Heart left ventricle (tissue), 13 donors: Measurements from ENCODE around the gene L3MBTL3.

Source experiments
- CTCF ChIP-seq, 12 donors: fragments of 200-600 bp; sonication (generic) in 4 of 12; IDR thresholded peaks; one replicate each; pipeline versions ENCODE4 v1.5.0 to v1.8.0; 2018 to 2022; ENCODE audit warnings: antibody characterized with exemption in 12 of 12, mild to moderate bottlenecking in 5 of 12
- POLR2A ChIP-seq, 2 donors: fragments of 450-650 bp; IDR thresholded peaks; one replicate each; pipeline ENCODE4 v1.6.1; 2017; ENCODE audit warnings: antibody characterized with exemption in 2 of 2, mild to moderate bottlenecking in 2 of 2, moderate library complexity in 2 of 2
- donor health status: ischemic (EF 13 %, LVEDD 7.1; RV severe dilation, severe dysfunction).
- donor health status: DM: no; HTN: yes; CAD: no.
- donor health status: DM: no; HTN: no; CAD: no.
- donor health status: ischemic (EF 25% LVEDD 6.9; RV normal size, moderate dysfunction).
- donor health status: ischemic (EF 25% LVEDD 5.7; RV mildly dilated, moderate dysfunction).
- donor health status: ischemic (EF 35%, LVEDD 5.7; RV mildly dilated, moderate dysfunction).
- donor health status: nonischemic (EF 11% LVEDD 7.7; RV severe dilation, severe dysfunction).
- donor health status: DM: yes; HTN: yes; CAD: no.
- donor health status: PGD.
- donor health status: ischemic (EF 29% LVEDD 5.4; RV normal size, mild dysfunction).
- donor health status: nonischemic (EF 23%, LVEDD 6.1; RV moderate dilation, normal function).

GRCh38 chr6:130055271-130055670 lies 36.9 kb downstream of the L3MBTL3 start:
- no peak for TF ChIP-seq CTCF (IDR thresholded peaks at IDR 0.05)
- no peak for TF ChIP-seq POLR2A (IDR thresholded peaks at IDR 0.05)
